ENCODE results near the gene GSTM2.
A peak's percentile ranks its signal among the peaks of the same experiment; 100 is the strongest.
"Not testable (repeated sequence)": the region's sequence is repeated elsewhere in the genome, so short reads cannot be mapped to it uniquely, and the experiment has no call there.

The GSTM2 gene

GRCh38 chr1:109673861-109674260, 6.0 kb downstream of the GSTM2 start:
- DNase-seq (ENCODE audit: extremely low read depth in 1 of 2, low read depth in 1 of 2), result not testable (repeated sequence)

GRCh38 chr1:109676683-109677381, 9.0 kb downstream of the GSTM2 start:
- DNase-seq (ENCODE audit: extremely low read depth in 1 of 2, low read depth in 1 of 2), result not testable (repeated sequence)

- no peak for DNase-seq (ENCODE audit: extremely low read depth in 1 of 2, low read depth in 1 of 2)
These were observed 9.6 kb downstream of the GSTM2 start for GRCh38 chr1:109677459-109677858.

GRCh38 chr1:109678637-109679036, 10.8 kb downstream of the GSTM2 start:
- not testable (repeated sequence) for DNase-seq (ENCODE audit: extremely low read depth in 1 of 2, low read depth in 1 of 2)

- not testable (repeated sequence) for DNase-seq (ENCODE audit: extremely low read depth in 1 of 2, low read depth in 1 of 2)
These were observed 16.9 kb downstream of the GSTM2 start for GRCh38 chr1:109684777-109685176.

- DNase-seq (ENCODE audit: extremely low read depth in 1 of 2, low read depth in 1 of 2), result not testable (repeated sequence)
These were observed 17.5 kb downstream of the GSTM2 start for GRCh38 chr1:109685399-109685798.

- DNase-seq (ENCODE audit: extremely low read depth in 1 of 2, low read depth in 1 of 2), result not testable (repeated sequence)
These were observed 18.0 kb downstream of the GSTM2 start for GRCh38 chr1:109685890-109686289.

GRCh38 chr1:109687109-109687508, 19.3 kb downstream of the GSTM2 start:
- not testable (repeated sequence) for DNase-seq (ENCODE audit: extremely low read depth in 1 of 2, low read depth in 1 of 2)

GRCh38 chr1:109687641-109688499, 20.0 kb downstream of the GSTM2 start, which contains the start of gene GSTM1:
Gene GSTM1, plus strand, starts transcription at chr1:109687817. Its CDS starts 57 bp downstream, at chr1:109687874.
- peak in 1 of 2 donors; percentile 65 for DNase-seq (ENCODE audit: extremely low read depth in 1 of 2, low read depth in 1 of 2)

- no peak for DNase-seq (ENCODE audit: extremely low read depth in 1 of 2, low read depth in 1 of 2)
These were observed 22.1 kb downstream of the GSTM2 start for GRCh38 chr1:109689844-109690405.

GRCh38 chr1:109691759-109692158, 23.9 kb downstream of the GSTM2 start:
- no peak for DNase-seq (ENCODE audit: extremely low read depth in 1 of 2, low read depth in 1 of 2)

- not testable (repeated sequence) for DNase-seq (ENCODE audit: extremely low read depth in 1 of 2, low read depth in 1 of 2)
These were observed 26.5 kb downstream of the GSTM2 start for GRCh38 chr1:109694400-109694799.

GRCh38 chr1:109695138-109695537, 27.3 kb downstream of the GSTM2 start:
- not testable (repeated sequence) for DNase-seq (ENCODE audit: extremely low read depth in 1 of 2, low read depth in 1 of 2)

GRCh38 chr1:109697066-109697465, 29.2 kb downstream of the GSTM2 start:
- no peak for DNase-seq (ENCODE audit: extremely low read depth in 1 of 2, low read depth in 1 of 2)

- DNase-seq (ENCODE audit: extremely low read depth in 1 of 2, low read depth in 1 of 2), result not testable (repeated sequence)
These were observed 30.0 kb downstream of the GSTM2 start for GRCh38 chr1:109697861-109698260.

- DNase-seq (ENCODE audit: extremely low read depth in 1 of 2, low read depth in 1 of 2), result not testable (repeated sequence)
These were observed 35.1 kb downstream of the GSTM2 start for GRCh38 chr1:109702940-109703339.

GRCh38 chr1:109704173-109704572, 36.3 kb downstream of the GSTM2 start:
- DNase-seq (ENCODE audit: extremely low read depth in 1 of 2, low read depth in 1 of 2), result no peak

- no peak for DNase-seq (ENCODE audit: extremely low read depth in 1 of 2, low read depth in 1 of 2)
These were observed 37.6 kb downstream of the GSTM2 start for GRCh38 chr1:109705411-109705810.

GRCh38 chr1:109708949-109709348, 41.1 kb downstream of the GSTM2 start:
- DNase-seq (ENCODE audit: extremely low read depth in 1 of 2, low read depth in 1 of 2), result not testable (repeated sequence)

- DNase-seq (ENCODE audit: extremely low read depth in 1 of 2, low read depth in 1 of 2), result not testable (repeated sequence)
These were observed 42.0 kb downstream of the GSTM2 start for GRCh38 chr1:109709822-109710221.

GRCh38 chr1:109711593-109712320, 43.9 kb downstream of the GSTM2 start, which contains the start of gene GSTM5:
Gene GSTM5, plus strand, starts transcription at chr1:109712251. Its CDS starts 62 bp downstream, at chr1:109712313.
- not testable (repeated sequence) for DNase-seq (ENCODE audit: extremely low read depth in 1 of 2, low read depth in 1 of 2)
